IPS DF 4.7 (cell line): ENCODE data around the gene TGM4.

Source experiments
- DNase-seq: peaks from one replicate; pipeline ENCODE4 v3.0.0-alpha.2; 2013; ENCODE audit warnings: low spot score; ENCODE audit errors: extremely low read depth

Gene TGM4

DNA sequence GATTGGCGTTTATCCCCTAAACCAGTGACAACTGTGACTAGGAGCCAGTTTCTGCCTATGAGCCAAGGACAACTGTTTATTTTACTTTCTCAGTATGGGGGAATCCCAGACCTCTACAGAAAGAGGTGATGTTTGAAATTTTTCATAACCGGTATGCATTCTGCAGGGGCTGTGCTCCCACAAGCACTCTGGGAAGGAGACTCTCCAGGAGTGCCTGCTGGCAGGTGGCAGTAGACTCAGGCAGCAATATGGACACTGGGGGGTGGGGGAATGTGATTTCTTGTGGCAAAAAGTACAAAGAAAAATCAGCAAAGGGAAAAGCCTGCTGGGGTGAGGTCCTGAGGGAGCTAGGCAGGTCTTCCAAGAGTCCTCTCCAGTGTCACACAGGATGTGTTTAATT, 5.9 kb downstream of the TGM4 start:
- no peak for DNase-seq

DNA sequence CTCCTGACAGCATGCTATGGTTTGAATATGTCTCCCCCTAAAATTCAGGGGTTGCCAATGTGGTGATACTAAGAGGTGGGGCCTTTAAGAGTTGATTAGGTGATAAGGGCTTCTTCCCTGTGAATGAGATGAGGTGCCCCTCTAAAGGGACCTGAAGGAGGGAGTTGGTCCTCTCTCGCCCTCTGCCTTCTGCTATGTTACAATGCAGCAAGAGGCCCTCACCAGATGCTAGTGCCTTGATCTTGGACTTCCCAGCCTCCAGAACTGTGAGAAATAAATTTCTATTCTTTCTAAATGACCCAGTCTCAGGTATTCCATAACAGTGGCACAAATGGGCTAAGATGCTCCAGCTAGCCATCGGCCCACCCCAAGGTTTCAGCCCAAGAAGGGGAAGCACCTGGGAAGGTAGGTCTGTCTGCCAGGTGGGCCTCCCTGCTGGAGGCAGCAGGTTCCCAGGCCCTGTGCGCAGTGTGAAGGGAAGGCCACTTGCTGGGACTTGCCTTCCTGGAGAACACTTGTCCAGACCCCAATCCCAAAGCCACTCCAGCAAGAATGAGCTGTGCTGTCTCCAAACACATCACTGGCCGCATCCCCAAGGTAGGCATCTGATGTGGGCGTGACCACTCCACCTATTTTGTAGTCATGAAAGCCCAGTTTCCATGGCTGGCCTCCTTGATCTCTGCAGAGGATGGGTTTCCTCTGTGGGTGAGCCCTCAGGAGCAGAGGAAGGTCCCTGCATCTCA, 9.0 kb downstream of the TGM4 start:
- no peak for DNase-seq

DNA sequence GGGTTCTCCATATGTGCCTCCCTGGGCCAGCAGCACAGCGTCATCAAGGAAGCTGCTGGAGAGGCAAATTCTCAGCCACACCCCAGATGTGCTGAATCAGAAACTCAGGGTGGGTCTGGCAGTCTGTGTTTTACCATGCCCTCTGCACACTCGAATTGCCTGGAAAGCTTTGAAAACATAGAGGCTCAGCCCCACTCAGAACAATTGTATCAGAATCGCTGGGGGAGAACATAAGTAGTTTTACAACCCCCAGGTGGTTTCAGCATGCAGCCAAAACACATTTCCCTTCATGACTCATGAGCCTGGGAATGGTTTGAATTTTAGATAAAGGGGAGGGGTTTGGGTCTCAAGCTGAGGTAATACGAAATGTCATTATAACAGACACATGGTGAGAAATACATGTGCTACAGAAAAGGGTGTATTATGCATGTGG, 9.6 kb downstream of the TGM4 start:
- DNase-seq, result no peak

DNA sequence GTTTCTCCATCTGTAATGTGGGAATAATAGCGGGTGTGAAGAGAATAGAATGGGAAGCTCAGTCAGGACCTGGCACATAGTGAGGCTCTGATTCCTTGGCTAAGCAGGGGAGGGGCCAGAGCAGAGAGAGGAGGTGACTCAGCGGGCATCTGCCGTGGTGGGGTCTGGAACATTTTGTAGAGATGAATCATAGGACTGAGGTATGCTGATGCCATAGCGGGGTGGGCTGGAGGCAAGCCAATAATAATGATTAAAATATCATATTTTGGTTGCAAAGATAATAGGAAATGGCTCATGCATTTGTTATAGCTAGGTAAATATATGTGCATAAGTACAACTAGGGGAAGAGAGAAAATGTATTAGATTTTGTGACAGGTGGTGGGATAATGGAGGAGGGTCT, 11.2 kb downstream of the TGM4 start:
- DNase-seq, result no peak

DNA sequence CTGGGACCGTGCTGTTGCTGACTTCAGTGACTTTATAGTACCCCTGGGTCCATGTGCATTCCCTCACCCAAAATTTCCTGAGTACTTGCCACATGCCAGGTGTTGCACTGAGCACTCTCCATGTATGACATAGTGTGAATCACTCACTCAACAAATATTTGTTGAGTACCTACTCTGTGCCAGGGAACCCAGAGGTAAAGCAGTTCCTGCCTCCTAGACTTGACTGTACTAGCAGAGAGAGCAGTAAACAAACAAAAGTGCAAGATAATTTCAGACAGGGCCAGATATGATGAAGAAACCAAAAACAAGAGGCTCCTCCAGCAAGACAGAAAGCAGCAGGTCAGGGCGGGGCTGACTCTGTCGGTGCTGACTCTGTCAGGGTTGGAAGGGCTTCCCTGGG, 12.2 kb downstream of the TGM4 start:
- no peak for DNase-seq

DNA sequence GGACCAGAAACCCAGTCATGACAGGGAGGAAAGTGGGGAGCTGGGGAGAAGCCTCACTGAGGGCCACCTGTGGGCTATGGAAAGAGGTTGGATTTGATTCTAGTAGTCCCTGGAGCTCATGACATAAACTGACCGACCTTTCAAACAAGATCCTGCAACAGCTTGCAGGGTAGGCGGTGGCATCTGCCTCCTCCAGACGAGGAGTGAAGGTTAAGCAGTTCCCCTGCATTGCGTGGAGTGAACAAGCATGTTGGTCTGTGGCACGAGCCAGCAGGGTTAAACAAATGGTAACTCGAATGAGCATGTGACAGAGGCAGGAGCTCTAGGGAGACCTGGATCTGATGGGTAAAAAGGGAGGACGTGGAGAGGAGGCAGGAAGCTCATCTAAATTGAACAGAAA, 12.7 kb downstream of the TGM4 start:
- no peak for DNase-seq

DNA sequence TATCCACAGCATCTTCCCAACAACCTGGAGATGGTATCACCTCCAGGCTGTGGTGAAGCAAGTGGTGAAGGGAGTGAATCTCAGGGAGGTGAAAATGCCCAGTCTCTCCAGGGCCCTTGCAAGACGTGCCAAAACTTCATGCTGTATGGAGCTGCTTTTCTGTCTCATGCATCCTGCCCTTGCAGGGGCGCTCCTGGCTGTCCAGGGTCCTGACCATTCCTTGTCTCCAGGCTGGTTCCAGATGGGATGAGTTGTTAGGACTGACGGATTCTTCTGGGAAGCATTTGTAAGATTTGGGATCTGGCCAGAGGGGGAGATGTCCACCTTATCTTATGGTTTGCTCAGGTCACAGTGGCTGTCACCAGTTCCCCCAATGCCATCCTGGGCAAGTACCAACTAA, 15.8 kb downstream of the TGM4 start:
- no peak for DNase-seq

DNA sequence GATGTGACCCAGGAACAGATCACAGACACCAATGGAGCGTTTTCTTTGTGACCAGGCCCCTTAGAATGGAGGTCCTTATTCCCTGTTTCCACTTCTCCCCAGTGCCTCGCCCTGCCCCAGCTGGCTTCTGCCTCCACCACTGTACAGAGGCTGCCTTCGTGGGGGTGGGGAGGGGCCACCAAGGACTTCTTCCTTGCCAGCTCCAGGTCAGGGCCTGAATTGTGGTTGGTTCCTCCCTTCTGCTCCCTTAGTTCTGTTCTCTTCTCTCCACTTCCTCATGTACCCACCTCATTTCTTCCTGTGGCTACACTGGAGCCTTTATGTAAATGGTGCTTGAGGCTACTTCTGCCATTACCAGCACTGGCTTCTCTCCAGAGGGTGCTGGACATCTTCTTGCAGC, 16.4 kb downstream of the TGM4 start:
- DNase-seq, result no peak

DNA sequence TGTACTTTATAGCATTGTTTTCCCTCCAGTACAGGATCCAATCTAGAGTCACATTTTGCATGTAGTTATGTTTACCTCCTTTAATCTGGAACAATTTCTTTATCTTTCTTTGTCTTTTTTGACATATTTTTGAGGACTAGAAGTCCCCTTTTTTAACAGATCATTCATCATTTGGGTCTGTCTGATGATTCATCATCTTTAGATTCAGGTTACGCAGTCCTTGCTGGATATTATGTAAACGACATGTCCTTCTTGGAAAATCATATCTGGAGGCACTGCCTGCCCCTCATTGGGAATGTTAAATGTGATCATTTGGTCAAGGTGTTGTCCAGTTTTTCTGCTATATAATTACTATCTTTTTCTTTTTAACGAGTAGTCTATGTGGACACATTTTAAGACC, 18.3 kb downstream of the TGM4 start:
- DNase-seq, result no peak

DNA sequence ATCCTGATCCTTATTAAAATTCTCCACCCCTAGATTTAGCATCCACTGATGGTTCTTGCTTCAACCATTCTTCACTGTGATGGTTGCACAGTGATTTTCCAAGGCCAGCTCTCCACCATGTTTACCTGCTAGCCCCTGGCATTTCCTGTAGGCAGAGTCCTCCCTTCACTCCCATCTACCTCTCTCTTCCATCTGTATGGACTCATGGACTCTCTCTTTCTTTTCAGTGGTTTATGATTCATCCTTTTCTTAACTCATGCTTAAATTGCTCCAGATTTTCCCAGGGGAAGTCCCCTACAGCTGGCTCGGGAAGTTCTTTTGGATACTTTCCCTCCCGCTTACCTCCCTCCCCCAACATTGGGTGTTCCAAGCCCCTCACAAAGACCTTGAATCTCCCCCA, 18.7 kb downstream of the TGM4 start:
- no peak for DNase-seq

DNA sequence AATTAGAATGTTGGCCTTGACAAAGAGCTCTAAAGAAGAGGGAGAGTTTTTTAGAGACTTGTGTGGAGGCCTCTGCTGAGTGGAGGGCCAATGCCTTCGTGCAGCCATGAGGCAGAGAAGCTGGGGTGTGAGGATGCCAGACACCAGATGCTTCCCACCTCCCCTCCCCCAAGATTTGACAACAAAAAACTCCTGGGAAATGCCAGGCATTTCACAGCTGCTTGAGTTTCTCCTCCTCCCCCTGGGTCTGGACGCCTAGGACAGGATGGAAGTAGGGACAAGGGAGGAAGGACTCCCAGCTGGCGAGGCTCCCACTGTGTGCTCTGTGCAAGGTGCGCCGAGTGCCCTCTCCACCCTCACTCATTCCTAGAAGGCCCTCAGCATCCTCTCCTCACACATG, 20.1 kb downstream of the TGM4 start:
- no peak for DNase-seq

DNA sequence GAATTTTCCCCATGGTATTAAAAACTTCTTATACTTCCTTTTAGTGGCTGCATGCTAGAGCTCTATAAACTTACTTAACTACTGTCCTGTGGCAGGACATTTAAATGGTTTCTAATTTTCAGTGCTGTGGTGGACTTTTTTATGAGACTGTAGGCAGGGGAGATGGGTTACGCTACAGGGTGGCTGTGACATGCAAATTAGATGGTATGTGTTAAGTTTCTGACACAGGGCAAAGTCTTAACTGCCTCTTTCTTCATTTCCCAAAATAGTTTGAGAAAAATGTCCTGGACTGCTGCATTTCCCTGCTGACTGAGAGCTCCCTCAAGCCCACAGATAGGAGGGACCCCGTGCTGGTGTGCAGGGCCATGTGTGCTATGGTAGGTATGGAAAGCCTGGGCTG, 22.0 kb downstream of the TGM4 start:
- DNase-seq, result no peak

DNA sequence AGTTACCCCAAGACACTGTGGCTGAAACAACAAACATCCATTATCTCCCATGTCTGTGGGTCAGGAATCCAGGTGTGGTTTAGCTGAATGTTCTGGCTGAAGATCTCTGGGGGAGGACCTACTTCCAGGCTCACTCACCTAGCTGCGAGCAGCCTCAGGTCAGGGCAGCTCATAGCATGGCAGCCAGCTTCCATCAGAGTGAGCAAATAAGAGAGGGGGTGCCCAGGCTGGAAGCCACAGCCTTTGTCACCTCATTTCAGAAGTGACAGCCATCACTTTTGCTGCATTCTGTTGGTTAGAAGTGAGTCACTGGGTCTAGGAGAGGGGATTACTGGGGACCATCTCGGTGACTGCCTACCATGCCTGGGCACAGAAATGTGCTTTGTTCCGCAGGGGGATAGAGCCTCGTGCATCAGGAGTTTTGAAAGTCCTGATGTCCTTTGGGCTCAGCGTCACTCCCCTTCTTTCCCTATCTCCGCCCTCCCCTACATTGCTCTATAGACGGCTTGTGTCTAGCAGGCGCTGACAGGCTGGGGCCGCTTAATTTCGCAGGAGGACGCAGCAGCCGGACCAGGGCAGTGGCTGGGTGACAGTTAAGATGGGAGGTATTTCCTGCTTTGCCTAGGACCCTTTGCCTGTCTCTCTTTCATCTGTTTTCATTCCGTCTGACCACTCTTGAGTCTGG, 25.4 kb downstream of the TGM4 start:
- DNase-seq, result no peak

DNA sequence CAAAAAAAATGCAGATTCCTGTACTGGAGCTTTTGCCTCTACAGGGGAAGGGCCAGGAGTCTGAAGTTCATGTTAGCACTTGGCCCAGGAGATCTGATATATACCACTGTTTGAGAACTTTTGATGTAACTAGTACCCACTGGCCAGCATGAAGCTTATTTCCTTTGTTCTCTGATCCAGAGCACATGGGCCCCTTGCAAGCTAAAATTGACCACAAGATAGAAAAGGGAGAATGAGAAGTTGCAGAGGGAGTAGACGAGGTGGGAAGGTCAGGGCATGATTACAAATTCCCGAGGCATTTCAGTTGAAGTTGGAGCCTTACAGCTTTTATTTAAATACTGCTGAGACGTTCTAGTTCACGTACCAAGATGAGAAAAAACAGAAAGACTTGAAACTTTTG, 28.2 kb downstream of the TGM4 start:
- DNase-seq, result no peak

DNA sequence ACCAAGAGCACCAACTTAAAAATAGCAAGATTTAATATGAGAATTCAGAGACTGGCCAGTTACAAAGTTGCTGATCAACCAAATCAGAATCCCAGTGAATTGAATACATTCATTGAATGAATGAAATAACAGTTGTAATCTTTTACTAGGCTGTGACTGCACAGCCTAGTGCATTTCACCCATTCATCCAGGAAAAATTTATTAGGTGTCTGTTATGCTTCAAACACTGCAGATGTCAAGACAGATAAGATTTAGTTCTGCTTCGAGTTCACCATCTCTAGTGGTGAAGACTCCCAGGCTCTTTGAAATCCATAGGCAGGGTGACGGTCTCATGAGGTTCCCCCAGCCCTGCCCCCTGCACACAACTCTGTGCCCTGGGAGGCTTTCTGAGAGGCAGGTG, 28.9 kb downstream of the TGM4 start:
- DNase-seq, result no peak

DNA sequence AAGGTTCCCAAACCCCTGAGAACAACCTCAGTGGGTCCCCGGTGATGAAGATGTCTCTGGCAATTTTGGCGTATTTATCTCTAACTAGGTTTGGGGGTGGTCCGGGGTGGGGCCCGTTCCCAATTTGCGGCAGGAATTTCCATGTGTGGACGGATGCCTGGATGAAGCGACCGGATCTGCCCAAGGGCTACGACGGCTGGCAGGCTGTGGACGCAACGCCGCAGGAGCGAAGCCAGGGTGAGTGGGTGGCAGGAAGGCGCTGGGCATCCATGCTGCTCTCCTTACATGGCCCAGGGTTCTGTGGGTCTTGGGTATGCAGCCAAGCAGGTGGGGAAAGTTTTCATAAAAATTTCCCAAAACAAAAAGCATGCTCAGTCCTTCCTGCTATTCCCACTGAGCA, 29.3 kb downstream of the TGM4 start:
- no peak for DNase-seq

DNA sequence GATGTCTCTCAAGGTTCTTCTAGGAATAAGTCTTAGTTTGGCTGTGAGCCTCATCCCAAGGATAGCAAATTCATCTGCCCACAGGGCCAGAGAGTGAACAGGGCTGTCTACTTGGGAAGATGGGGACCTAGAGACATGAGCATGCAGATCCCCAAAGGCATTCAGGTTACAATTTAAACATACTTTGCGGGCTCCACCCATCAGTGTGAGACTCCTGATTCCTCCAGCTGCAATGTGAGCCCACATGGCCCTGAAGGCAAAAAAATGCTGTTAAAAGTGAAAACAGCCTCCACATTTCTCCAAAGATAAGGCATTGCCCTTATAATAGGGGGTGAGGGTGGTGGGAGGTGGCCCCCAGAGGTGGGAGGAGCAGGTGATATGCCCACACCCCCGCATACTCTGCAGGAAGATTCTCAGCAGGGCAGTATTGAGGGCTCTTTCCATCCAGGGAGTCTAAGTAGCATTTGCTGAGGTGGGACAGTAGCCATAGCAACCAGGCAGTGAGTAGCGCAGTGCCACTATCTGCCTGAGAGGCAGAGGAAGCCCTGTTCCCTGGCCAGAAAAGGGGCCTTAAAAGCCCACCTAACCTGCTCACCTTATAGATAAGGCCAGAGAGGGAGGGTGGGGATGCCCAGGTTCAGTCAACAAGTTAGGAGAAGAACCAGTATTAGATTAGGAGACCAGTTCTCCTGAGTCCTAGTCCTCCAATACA, 31.2 kb downstream of the TGM4 start:
- DNase-seq, result no peak

DNA sequence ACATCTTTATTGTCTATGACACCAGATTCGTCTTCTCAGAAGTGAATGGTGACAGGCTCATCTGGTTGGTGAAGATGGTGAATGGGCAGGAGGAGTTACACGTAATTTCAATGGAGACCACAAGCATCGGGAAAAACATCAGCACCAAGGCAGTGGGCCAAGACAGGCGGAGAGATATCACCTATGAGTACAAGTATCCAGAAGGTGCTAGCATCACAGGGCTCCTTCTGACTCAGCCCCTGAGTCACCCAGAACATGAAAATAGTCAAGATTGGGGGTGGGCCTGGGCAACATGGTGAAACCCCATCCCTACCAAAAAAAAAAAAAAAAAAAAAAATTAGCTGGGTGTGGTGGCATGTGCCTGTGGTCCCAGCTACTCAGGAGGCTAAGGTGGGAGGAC, 32.6 kb downstream of the TGM4 start:
- DNase-seq, result no peak

DNA sequence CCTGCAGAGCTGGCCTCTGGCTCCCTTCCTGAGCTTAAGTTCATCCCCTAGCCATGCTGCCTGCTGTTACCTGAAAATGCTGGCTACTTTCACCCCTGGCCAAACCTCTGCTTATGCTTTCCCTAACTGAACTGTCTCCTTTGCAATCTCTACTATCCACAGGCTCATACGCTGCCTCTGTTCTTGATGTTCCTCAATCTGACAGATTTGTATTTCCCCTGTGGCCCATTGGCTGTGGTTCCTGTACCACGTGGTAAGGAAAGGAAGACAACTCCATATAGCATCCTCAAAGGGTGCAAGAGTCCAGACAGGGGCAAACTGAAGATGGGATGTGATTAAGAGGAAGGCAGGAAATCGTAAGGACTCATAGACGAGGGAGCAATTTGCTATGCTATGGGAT, 33.2 kb downstream of the TGM4 start:
- no peak for DNase-seq

DNA sequence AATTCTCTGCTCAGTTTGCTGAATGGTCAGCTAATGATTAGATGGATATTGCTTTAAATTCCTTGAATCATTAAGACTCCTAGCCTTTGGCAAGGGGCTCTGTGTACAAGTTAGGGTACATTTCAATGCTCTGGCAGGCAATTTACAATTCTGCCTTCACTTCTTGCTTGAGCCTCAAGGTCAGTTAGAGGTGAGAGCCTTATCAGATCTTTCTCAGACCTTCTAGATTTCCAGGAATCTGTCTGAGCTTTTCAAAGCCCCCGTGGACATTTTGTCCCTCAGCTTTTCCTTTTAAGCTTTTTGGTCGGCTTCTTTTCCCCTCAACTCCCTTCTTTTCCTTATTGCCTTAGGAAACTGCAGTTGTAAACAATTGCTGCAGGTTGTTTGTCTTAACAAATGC, 34.7 kb downstream of the TGM4 start:
- DNase-seq, result no peak

DNA sequence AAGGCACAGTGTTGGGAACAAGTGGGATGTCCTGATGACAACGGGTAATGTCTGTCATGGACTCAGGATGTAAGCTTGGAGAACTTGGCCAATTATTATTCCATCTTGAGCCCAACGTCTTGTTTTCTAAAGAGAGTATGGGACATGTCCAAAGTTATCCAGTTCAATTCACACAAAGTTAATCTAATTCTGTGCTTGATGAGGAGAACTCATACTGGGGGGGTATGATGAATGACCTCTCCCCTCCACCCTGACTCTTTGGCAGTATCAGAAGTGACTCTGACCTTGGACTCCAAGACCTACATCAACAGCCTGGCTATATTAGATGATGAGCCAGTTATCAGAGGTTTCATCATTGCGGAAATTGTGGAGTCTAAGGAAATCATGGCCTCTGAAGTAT, 36.3 kb downstream of the TGM4 start:
- DNase-seq, result no peak

DNA sequence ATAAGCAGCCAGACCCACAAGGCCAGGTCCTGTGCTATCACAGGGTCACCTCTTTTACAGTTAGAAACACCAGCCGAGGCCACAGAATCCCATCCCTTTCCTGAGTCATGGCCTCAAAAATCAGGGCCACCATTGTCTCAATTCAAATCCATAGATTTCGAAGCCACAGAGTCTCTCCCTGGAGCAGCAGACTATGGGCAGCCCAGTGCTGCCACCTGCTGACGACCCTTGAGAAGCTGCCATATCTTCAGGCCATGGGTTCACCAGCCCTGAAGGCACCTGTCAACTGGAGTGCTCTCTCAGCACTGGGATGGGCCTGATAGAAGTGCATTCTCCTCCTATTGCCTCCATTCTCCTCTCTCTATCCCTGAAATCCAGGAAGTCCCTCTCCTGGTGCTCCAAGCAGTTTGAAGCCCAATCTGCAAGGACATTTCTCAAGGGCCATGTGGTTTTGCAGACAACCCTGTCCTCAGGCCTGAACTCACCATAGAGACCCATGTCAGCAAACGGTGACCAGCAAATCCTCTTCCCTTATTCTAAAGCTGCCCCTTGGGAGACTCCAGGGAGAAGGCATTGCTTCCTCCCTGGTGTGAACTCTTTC, 39.6 kb downstream of the TGM4 start:
- peak; percentile 74 for DNase-seq
